Fibroblast of the aortic adventitia (primary cell): ENCODE results near the gene QRFP. TPM values are rescaled to one million over a fixed set of nuclear protein-coding genes. Genes with fewer than 3 reads are reported as not detected.
A peak's percentile ranks its signal among the peaks of the same experiment; 100 is the strongest.

ENCODE experiments used
- DNase-seq: peaks from one replicate; pipeline ENCODE4 v3.0.0-alpha.2; 2010; ENCODE audit warnings: low read depth
- H3K4me3 ChIP-seq: 2 replicates; pipeline ENCODE4 v1.5.1; 2011; ENCODE audit warnings: low read depth, mild to moderate bottlenecking, control low read depth, low read length, moderate library complexity
- CTCF ChIP-seq: IDR thresholded peaks from 2 replicates; pipeline ENCODE4 v1.5.1; 2011; ENCODE audit warnings: mild to moderate bottlenecking, low read length, control low read depth, inconsistent platforms; ENCODE audit not compliant: insufficient read depth
- total RNA-seq: library from RNA; depleted of rRNA; stranded (reverse); fragments of >200 nt; gene quantifications from 2 replicates; pipeline ENCODE4 v1.2.3, GENCODE V29; 2012; ENCODE audit warnings: low replicate concordance

The QRFP gene
- total RNA-seq, 1 donor = not detected

GRCh38 chr9:130872093-130872492 lies 24.5 kb downstream of the QRFP start:
- DNase-seq = no peak
- TF ChIP-seq CTCF = no peak

GRCh38 chr9:130871395-130872062 lies 25.1 kb downstream of the QRFP start:
- H3K4me3 ChIP-seq = no peak overlapping the region
- DNase-seq = no peak
- no peak for TF ChIP-seq CTCF

More at GRCh38 chr9:130872093-130872492, 24.5 kb downstream of the QRFP start:
- no peak overlapping the region for H3K4me3 ChIP-seq

GRCh38 chr9:130870491-130871381 lies 25.9 kb downstream of the QRFP start:
- DNase-seq = no peak

GRCh38 chr9:130869250-130869649 lies 27.4 kb downstream of the QRFP start:
- no peak overlapping the region for H3K4me3 ChIP-seq
- no peak for TF ChIP-seq CTCF
- DNase-seq = peak; percentile 81

More at GRCh38 chr9:130870491-130871381, 25.9 kb downstream of the QRFP start:
- no peak overlapping the region for H3K4me3 ChIP-seq
- TF ChIP-seq CTCF = no peak

- no peak for DNase-seq
- no peak for TF ChIP-seq CTCF
- H3K4me3 ChIP-seq = no peak overlapping the region
These were observed 28.4 kb downstream of the QRFP start for GRCh38 chr9:130868230-130868629.

- DNase-seq = no peak
- H3K4me3 ChIP-seq = no peak overlapping the region
- TF ChIP-seq CTCF = no peak
These were observed 29.1 kb downstream of the QRFP start for GRCh38 chr9:130867556-130867955.
